Muscle of arm (tissue), 12 donors: ENCODE data around the gene TSC22D4. TPM values are rescaled to one million over a fixed set of nuclear protein-coding genes. Genes with fewer than 3 reads are reported as not detected.
"Not testable (repeated sequence)": the region's sequence is repeated elsewhere in the genome, so short reads cannot be mapped to it uniquely, and the experiment has no call there.

Experiments
- DNase-seq: peaks from one replicate; pipeline ENCODE4 v3.0.0-alpha.2; 2013
- polyA plus RNA-seq, 12 donors: library from polyadenylated mRNA; unstranded; fragments of 120-200 nt; gene quantifications; one replicate each; pipeline ENCODE4 v1.2.1, GENCODE V29; 2013; ENCODE audit not compliant: insufficient read length in 12 of 12

TSC22D4 gene
- polyA plus RNA-seq, 12 donors: 29.0 to 95.6 (median 38.9) TPM; not detected in 1

DNA sequence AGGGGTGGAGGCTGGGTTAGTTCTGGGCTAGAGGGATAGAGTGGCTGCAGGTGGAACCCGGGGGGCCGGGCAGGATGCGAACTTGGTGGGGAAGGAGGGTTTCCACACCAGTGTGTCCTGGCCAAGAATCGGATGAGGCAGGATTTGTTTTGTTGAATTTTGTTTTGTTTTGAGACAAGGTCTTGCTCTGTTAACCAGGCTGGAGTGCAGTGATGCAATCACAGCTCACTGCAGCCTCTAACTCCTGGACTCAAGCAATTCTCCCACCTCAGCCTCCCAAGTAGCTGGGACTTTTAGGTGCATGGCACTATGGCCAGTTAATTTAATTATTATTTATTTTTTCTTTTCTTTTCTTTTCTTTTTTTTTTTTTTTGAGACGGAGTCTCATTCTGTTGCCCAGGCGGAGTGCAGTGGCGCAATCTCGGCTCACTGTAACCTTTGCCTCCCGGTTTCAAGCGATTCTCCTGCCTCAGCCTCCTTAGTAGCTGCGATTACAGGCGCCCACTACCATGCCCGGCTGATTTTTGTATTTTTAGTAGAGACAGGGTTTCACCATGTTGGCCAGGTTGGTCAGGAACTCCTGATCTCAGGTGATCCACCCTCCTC is 29.7 kb downstream of the TSC22D4 start:
- DNase-seq: no peak

DNA sequence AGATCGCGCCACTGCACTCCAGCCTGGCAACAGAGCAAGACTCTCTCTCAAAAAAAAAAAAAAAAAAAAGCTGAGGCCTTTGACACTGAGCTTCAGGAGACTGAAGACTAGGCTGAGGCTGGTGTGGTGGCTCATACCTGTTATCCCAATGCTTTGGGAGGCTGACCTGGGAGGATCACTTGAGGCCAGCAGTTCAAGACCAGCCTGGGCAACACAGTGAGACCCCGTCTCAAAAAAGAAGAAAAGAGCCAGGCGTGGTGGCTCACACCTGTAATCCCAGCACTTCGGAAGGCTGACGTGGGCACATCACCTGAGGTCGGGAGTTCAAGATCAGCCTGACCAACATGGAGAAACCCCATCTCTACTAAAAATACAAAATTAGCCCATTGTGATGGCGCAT is 31.7 kb downstream of the TSC22D4 start:
- DNase-seq: not testable (repeated sequence)

DNA sequence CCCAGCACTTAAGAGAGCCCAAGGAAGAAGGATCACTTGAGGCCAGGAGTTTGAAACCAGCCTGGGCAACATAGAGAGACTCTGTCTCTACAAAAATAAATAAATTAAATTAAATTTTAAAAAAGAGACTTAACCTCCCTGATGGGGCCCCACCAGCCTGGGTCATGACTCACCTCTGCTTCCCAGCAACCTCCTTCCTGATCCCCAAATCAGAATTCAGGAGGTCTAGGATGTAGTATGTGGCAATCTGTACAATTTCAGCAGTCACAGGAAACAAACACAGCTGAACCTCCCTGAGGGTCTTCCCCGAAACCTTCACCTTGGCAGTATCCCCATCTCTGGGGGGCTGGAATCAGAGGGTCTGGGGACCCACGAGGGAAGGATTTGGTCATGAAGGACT is 33.0 kb downstream of the TSC22D4 start:
- DNase-seq: no peak

- DNase-seq: no peak
These were observed 34.4 kb downstream of the TSC22D4 start for GRCh38 chr7:100444311-100445278.

GRCh38 chr7:100443096-100443840 is 35.7 kb downstream of the TSC22D4 start:
- DNase-seq: no peak

GRCh38 chr7:100441641-100442535 is 37.1 kb downstream of the TSC22D4 start:
- DNase-seq: no peak

DNA sequence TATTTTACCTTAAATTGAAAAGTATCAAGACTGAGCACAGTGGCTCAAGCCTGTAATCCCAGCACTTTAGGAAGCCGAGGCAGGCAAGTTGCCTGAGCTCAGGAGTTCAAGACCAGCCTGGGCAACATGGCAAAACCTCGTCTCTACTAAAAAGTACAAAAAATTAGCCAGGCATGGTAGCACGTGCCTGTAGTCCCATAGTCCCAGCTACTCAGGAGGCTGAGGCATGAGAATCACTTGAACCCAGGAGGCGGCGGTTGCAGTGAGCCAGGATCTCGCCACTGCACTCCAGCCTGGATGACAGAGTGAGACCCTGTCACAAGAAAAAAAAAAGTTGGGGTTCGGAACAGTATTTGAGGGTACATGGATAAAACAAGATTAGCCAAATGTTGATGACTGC is 39.8 kb downstream of the TSC22D4 start:
- not testable (repeated sequence) for DNase-seq

DNA sequence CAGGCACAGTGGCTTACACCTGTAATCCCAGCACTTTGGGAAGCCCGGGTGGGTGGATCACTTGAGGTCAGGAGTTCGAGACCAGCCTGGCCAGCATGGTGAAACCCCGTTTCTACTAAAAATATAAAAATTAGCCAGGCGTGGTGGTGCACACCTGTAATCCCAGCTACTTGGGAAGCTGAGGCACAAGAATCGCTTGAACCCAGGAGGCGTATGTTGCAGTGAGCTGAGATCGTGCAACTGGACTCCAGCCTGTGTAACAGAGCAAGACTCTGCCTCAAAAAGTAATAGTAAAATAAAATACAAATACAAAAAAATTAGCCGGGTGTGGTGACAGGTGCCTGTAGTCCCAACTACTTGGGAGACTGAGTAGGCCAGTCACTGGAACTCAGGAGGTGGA is 40.3 kb downstream of the TSC22D4 start:
- DNase-seq: not testable (repeated sequence)

DNA sequence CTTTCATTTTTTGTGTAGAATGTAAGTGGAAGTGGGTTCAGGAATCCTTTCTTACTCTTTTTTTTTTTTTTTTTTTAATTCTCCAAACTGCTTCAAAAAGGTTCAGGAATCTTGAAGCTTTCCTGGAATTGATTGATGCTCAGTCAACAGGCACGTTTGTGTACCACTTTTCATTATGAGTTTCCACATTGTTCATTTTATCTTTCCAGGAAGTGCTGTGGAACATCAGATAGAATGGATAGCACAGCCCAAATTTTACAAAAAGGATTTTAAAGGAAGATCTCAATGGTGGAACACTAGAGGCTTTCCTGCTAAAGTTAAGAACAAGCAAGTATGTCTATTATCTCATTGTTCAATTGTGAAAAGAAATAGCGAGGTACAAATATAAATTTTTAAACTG is 40.8 kb downstream of the TSC22D4 start:
- no peak for DNase-seq

DNA sequence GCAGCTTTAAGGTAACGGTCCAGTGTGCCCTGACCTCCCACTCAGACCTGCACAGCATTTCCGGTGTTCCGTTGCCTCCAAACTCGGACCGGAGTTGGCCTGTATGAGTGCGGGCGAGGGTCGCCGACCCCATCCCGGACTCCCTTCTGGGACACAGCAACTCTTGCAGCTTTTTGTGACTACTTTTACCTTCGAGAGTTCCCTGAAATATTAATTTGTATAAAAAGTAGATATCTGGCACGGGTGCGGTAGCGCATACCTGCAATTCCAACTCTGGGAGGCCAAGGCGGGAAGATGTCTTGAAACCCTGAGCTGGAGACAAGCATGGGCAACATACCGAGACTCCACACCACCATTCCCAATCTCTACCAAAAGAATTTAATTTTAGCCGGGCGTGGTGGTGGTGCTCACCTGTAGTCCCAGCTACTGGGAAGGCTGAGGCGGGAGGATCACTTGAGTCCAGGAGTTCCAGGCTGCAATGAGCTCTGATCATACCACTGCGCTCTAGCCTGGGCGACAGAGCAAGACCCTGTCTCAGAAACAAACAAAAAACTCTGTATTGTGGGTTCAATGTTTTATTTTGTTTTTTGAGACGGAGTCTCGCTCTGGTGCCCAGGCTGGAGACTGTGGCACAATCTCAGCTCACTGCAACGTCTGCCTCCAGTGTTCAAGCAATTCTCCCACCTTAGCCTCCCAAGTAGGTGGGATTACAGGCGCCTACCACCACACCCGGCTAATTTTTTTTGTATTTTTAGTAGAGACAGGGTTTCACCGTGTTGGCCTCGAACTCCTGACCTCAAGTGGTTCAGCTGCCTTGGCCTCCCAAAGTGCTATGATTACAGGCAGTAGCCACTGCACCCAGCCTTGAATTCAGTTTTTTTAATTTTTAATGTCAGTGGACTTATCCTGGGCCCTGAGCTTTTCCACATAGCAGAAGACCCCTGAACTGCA is 41.6 kb downstream of the TSC22D4 start:
- DNase-seq: no peak

DNA sequence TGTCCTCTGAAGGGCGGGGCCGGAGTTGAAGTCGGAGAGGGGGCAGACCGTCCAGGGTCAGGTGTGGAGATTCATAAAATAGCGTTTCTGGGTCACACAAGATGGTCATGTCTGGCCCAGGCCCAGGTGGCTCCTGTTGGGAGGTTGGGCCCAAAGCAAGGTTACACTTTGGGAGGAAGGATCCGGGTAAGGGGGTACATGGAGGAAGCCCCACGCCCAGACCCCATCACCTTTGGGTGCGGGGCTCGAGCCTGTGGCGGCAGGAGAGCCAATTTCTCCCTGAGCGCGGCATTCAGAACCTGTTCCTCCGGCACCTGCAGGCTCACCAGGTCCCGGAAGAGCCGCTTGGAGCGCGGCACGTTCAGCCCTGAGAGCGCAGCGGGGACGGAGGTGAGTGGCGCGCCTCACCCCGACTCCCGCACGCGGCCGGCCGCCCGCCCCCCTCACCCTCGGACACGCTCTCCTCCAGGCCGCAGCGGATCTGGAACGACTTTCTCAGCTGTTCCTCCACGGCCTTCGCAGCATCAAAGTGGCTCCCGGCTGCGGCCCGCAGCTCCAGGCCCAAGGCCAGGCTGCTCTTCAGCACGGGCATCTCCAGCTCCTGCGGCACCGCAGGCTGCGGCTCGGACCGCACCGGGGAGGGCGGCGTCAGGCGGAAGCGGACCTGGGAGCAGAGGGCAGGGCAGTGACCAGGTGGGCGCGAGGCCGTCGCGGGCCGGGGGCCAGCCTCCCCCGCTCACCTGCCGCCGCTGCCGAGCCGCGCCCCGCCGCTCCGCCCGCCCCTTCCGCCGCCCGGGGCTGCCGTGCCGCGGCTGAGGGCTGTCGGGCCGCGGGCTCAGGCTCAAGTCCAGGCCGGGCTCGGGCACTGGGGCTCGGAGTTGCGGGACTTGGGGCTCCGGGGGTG is 43.4 kb downstream of the TSC22D4 start:
- DNase-seq: no peak

DNA sequence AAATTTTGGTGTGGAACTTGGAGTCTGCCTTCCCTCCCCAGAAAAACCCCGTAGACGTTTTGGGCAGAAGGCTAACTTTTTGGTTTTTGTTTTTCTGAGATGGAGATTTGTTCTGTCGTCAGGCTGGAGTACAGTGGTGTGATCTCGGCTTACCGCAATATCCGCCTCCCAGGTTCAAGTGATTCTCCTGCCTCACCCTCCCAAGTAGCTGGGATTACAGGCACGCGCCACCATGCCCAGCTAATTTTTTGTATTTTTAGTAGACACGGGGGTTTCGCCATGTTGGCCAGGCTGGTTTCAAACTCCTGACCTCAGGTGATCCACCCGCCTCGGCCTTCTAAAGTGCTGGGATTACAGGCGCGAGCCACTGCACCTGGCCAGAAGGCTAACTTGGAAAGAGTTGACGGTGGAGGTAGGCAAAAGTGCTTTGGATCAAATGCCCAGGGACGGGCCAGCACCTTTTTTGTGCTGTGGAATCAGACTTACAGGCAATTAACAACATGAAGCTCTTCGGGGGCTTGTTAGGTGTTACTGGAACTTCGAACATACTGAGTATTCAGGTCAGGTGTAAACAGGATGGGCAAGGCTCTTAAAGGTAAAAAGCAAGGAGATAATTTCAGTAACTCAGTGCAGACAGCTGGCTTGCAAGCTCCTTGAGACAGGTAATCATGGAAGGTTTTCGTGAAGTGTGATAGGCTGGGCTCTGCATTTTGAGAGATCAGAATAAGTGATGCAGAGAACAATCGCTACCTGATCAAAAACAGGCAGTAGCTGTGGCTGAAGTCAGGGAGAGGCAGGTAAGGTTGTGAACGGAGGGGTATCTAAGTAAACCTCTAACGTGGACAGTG is 44.5 kb downstream of the TSC22D4 start:
- DNase-seq: no peak

GRCh38 chr7:100433592-100434296 is 45.3 kb downstream of the TSC22D4 start:
- DNase-seq: no peak

DNA sequence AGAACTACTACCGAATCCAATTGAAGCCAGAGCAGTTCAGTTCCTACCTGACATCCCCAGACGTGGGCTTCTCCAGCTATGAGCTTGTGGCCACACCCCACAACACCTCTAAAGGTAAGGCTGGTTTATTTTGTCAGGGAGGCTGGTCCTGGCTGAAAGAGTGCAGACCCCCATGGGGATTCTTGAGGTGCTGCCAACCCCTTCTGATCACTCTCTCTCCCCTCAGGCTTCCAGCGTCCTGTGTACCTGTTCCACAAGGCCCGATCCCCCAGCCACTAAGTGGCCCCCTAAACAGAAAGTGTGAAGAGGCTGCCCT is 45.8 kb downstream of the TSC22D4 start:
- DNase-seq: no peak

DNA sequence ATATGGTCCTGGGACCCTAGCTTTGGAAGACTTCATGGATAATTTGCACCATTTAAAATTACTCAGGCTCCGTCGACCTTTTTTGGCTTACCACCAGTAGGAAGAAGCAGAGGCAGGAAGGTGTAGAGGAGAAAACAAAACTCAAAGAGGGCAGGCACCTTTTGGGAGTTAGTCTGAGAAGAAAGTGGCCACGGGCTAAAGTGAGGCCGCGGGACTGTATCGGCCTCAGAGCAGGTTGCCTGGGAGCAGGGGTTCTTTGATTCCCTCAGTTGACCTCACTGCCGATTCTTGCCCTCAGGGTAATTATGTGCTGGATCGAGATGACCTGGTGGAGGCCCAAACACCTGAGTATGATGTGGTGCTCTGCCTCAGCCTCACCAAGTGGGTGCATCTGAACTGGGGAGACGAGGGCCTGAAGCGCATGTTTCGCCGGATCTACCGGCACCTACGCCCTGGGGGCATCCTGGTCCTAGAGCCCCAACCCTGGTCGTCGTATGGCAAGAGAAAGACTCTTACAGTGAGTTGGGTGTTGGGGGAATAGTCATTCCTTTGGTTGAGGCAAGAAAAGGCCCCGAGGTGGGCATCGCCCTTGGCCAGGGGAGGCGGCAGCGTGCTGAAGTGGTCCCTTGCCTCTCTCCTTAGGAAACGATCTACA is 46.3 kb downstream of the TSC22D4 start:
- no peak for DNase-seq

- no peak for DNase-seq
These were observed 47.0 kb downstream of the TSC22D4 start for GRCh38 chr7:100432053-100432452.

DNA sequence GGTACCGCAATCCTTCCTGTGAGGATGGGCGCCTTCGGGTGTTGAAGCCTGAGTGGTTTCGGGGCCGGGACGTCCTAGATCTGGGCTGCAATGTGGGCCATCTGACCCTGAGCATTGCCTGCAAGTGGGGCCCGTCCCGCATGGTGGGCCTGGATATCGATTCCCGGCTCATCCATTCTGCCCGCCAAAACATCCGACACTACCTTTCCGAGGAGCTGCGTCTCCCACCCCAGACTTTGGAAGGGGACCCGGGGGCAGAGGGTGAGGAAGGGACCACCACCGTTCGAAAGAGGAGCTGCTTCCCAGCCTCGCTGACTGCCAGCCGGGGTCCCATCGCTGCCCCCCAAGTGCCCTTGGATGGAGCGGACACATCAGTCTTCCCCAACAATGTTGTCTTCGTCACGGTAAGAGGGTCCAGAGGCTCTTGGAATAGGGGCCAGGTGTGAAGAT is 47.7 kb downstream of the TSC22D4 start:
- no peak for DNase-seq
